NB4 (cell line): Measurements from ENCODE around the gene SLC16A1.
A peak's percentile ranks its signal among the peaks of the same experiment; 100 is the strongest.

ENCODE experiments used
- TF ChIP-seq, protein P1 (sequence below): IDR thresholded peaks from one replicate; pipeline ENCODE4 v1.5.1; 2012; ENCODE audit warnings: low read depth, low read length
- TF ChIP-seq, protein P2 (sequence below): IDR thresholded peaks from 2 replicates; pipeline ENCODE4 v1.6.1; 2011; ENCODE audit warnings: low read depth, low read length

DNA sequence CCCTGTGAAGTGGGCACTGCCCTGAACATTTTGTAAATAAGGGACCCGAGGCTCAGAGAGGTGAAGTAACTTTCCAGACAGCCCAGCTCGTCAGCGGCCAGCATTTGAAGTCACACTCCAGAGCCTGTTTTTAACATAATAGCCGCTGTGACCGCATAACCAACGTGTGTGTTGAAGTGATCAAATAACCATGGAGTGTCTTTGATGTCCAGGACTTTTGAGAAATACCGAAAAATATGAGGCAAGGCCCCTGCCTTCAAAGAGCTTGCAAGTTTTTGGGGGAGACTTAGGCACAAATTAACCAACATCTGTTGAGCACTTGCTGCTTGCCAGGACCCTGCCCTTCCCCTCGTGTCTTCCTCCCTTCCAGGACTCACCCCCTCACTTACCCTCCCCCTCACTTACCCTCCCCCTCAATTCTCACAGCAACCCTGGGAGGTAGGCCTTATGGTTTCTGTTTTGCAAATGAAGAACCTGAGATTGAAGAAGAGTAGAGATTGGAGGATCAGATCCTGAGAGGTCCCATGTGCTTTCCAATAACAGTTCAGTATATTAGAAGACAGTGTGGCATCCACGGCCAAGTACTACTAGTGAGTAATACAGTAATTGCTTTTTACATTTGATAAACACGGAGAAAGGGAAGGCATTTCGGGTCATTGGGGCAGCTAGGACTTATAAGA lies 1.3 kb upstream of the SLC16A1 start:
- TF ChIP-seq, protein P1, sequence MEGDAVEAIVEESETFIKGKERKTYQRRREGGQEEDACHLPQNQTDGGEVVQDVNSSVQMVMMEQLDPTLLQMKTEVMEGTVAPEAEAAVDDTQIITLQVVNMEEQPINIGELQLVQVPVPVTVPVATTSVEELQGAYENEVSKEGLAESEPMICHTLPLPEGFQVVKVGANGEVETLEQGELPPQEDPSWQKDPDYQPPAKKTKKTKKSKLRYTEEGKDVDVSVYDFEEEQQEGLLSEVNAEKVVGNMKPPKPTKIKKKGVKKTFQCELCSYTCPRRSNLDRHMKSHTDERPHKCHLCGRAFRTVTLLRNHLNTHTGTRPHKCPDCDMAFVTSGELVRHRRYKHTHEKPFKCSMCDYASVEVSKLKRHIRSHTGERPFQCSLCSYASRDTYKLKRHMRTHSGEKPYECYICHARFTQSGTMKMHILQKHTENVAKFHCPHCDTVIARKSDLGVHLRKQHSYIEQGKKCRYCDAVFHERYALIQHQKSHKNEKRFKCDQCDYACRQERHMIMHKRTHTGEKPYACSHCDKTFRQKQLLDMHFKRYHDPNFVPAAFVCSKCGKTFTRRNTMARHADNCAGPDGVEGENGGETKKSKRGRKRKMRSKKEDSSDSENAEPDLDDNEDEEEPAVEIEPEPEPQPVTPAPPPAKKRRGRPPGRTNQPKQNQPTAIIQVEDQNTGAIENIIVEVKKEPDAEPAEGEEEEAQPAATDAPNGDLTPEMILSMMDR = no peak
- TF ChIP-seq, protein P2, sequence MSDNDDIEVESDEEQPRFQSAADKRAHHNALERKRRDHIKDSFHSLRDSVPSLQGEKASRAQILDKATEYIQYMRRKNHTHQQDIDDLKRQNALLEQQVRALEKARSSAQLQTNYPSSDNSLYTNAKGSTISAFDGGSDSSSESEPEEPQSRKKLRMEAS = peak; percentile 66
